Panc1 (cell line): ENCODE results near the gene CSF1R. TPM values are rescaled to one million over a fixed set of nuclear protein-coding genes. Genes with fewer than 3 reads are reported as not detected.

Experiments
- ATAC-seq: fragments of 200-7000 bp; cut with Tn5 transposase; 2 replicates; pipeline ENCODE4 v1.9.1; 2020; ENCODE audit warnings: mild to moderate bottlenecking, moderate library complexity
- BruUV-seq: library from RNA; stranded (reverse); fragments of 400-500 nt; replicated peaks from 2 replicates; lab custom pipeline; 2021; lab: Mats Ljungman, UMichigan
- CTCF ChIA-PET: fragments of 300-600 bp; sonication (Branson Sonifier 250); formaldehyde crosslinking; loops from one replicate; lab custom pipeline; 2022; ENCODE audit warnings: antibody characterized with exemption; lab: Charles Lee
- POLR2A ChIA-PET: fragments of 300-600 bp; sonication (Branson Sonifier 250); formaldehyde crosslinking; loops from one replicate; lab custom pipeline; 2022; ENCODE audit warnings: antibody characterized with exemption; lab: Charles Lee
- DNase-seq: peaks from one replicate; pipeline ENCODE4 v3.0.0-alpha.2; 2010; ENCODE audit warnings: low read depth, low spot score
- H3K27ac ChIP-seq: 2 replicates; pipeline ENCODE4 v1.5.1; 2011; ENCODE audit warnings: mild to moderate bottlenecking, low read length, inconsistent platforms
- H3K27me3 ChIP-seq: fragments of 200-500 bp; sonication (Bioruptor generic); 2 replicates; pipeline ENCODE4 v1.6.0; 2014; ENCODE audit warnings: low read length, inconsistent platforms; ENCODE audit not compliant: control insufficient read depth, insufficient read depth
- H3K36me3 ChIP-seq: fragments of 200-500 bp; sonication (Bioruptor generic); 2 replicates; pipeline ENCODE4 v1.5.1; 2014; ENCODE audit warnings: inconsistent platforms, mild to moderate bottlenecking, low read length, moderate library complexity; ENCODE audit not compliant: control insufficient read depth, insufficient read depth
- H3K4me1 ChIP-seq: 2 replicates; pipeline ENCODE4 v1.5.1; 2011; ENCODE audit warnings: inconsistent platforms, mild to moderate bottlenecking, low read length, moderate library complexity; ENCODE audit not compliant: control insufficient read depth, insufficient read depth
- H3K4me3 ChIP-seq, 2 experiments: 2 replicates each; pipeline ENCODE4 v1.5.1; 2011 to 2012; ENCODE audit warnings: low read depth in 2 of 2, low read length in 2 of 2, mild to moderate bottlenecking in 2 of 2, inconsistent platforms in 1 of 2, moderate library complexity in 1 of 2
- H3K9me3 ChIP-seq: fragments of 200-500 bp; sonication (Bioruptor generic); 2 replicates; pipeline ENCODE4 v1.5.1; 2014; ENCODE audit warnings: low read depth, mild to moderate bottlenecking, inconsistent platforms, low read length, moderate library complexity; ENCODE audit not compliant: control insufficient read depth, insufficient read depth
- POLR2AphosphoS5 ChIP-seq: IDR thresholded peaks from 2 replicates; pipeline ENCODE4 v1.6.1; 2012; ENCODE audit warnings: mild to moderate bottlenecking, low read depth, low read length, moderate library complexity
- REST ChIP-seq, 2 experiments: IDR thresholded peaks; 2 replicates each; pipeline ENCODE4 v1.6.1; 2011 to 2012; ENCODE audit warnings: low read depth in 2 of 2, control low read depth in 1 of 2, low read length in 1 of 2, mild to moderate bottlenecking in 1 of 2, moderate library complexity in 1 of 2; ENCODE audit not compliant: insufficient read depth in 1 of 2
- SIN3A ChIP-seq: IDR thresholded peaks from 2 replicates; pipeline ENCODE4 v1.6.1; 2012; ENCODE audit warnings: low read depth, mild to moderate bottlenecking, low read length, moderate library complexity, borderline replicate concordance; ENCODE audit not compliant: insufficient read depth
- TCF7L2 ChIP-seq: IDR thresholded peaks from 2 replicates; pipeline ENCODE4 v1.6.1; 2011; ENCODE audit warnings: mild to moderate bottlenecking, low read depth, low read length, inconsistent platforms
- in situ Hi-C: cut with HindIII; loops from 2 replicates; pipeline ENCODE4 v1.10.0; 2016; ENCODE audit warnings: low sequenced_read_pairs, low pct_unique_long_range_greater_than_20kb
- intact Hi-C: fragments of 100-400 bp; cut with micrococcal nuclease; formaldehyde crosslinking; loops from one replicate; pipeline ENCODE4 v1.10.0; 2022; ENCODE audit not compliant: unreplicated experiment
- total RNA-seq: library from RNA; stranded (reverse); gene quantifications from one replicate; pipeline ENCODE4 v1.2.1, GENCODE V29; 2021; ENCODE audit not compliant: unreplicated experiment
- TF ChIP-seq, protein P1 (sequence below): fragments of 450-650 bp; IDR thresholded peaks from 2 replicates; pipeline ENCODE4 v1.5.1; 2017; ENCODE audit warnings: mild to moderate bottlenecking

Gene CSF1R
- total RNA-seq, 1 experiment from 2014 or later, result 0.05 TPM

DNA sequence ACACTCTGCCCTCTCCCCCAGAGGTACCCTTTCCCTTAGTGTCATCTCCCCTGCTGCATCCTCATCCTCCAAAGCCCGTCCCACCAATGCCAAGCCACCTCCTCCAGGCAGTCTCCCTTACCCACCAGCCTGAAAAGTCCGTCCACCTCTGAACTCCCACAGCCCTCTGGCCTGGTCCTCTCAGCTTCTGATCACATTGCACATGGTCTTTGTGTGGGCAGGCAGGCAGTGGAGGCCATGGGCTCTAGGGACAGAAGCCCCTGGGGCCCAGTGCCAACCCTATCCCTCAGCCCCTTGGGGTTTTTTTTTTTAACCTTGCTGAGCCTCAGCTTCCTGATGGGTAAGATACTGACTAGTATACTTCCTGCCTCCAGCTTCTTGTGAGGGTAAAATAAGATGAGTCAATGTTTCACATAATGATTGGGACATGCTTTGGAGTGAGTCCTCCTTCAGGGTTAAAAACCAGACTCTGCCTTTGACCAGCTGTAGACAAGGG is 19.4 kb downstream of the CSF1R start:
- H3K27ac ChIP-seq, result no peak overlapping the region
- TF ChIP-seq, protein P1, sequence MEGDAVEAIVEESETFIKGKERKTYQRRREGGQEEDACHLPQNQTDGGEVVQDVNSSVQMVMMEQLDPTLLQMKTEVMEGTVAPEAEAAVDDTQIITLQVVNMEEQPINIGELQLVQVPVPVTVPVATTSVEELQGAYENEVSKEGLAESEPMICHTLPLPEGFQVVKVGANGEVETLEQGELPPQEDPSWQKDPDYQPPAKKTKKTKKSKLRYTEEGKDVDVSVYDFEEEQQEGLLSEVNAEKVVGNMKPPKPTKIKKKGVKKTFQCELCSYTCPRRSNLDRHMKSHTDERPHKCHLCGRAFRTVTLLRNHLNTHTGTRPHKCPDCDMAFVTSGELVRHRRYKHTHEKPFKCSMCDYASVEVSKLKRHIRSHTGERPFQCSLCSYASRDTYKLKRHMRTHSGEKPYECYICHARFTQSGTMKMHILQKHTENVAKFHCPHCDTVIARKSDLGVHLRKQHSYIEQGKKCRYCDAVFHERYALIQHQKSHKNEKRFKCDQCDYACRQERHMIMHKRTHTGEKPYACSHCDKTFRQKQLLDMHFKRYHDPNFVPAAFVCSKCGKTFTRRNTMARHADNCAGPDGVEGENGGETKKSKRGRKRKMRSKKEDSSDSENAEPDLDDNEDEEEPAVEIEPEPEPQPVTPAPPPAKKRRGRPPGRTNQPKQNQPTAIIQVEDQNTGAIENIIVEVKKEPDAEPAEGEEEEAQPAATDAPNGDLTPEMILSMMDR, result no peak
- TF ChIP-seq TCF7L2, result no peak
- no peak for TF ChIP-seq SIN3A
- no peak for TF ChIP-seq REST (IDR thresholded peaks at IDR 0.05; ENCODE audit: insufficient read depth in 1 of 2, low read depth in 2 of 2, low read length in 1 of 2)
- TF ChIP-seq POLR2AphosphoS5, result no peak
- H3K27me3 ChIP-seq, result no peaks in the 10 kb centered on the region
- in situ Hi-C loops (no loop called here), intact Hi-C loops (no loop called here)
- POLR2A ChIA-PET, result no interaction called here
- DNase-seq (no peak), ATAC-seq (no peak)
- no peaks in the 10 kb centered on the region for H3K4me1 ChIP-seq
- no TSS peak for BruUV-seq
- H3K36me3 ChIP-seq, result no peaks in the 10 kb centered on the region
- no peak overlapping the region for H3K4me3 ChIP-seq
- H3K9me3 ChIP-seq, result no peaks in the 10 kb centered on the region
- CTCF ChIA-PET, result no interaction called here

DNA sequence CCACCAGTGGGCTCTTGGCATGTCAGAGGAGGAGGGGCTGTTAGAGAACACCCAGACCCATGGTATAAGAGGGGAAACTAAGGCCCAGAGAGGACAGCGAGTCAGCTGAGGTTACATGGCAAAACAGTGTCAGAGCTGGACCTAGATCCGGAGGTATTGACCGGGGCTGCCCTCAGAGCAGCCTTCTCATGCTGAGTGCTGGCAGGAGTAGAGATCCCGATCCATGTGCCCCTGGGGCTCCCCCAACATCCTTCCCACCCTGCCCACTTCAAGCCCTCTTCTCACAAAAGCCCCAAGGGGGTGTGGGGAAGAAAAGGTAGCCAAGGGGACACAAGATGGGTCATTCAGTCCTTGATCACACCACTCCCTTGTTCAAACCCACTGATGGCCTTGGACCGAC is 19.9 kb downstream of the CSF1R start:
- ChIA-PET POLR2A (interaction anchor here (0.6 kb wide), 1 partner anchor 61 kb away, joined by 7 read pairs; no protein-coding TSS in a partner anchor), CTCF (no interaction called here)
- Histone ChIP-seq H3K27me3 (no peaks in the 10 kb centered on the region), H3K4me1 (no peaks in the 10 kb centered on the region), H3K27ac (no peak overlapping the region), H3K36me3 (no peaks in the 10 kb centered on the region), H3K4me3 (no peak overlapping the region), H3K9me3 (no peaks in the 10 kb centered on the region)
- no peak for DNase-seq
- ATAC-seq, result no peak
- no TSS peak for BruUV-seq
- intact Hi-C loops (no loop called here), in situ Hi-C loops (no loop called here)
- no peak for TF ChIP-seq POLR2AphosphoS5
- TF ChIP-seq TCF7L2, result no peak
- TF ChIP-seq REST (IDR thresholded peaks at IDR 0.05; ENCODE audit: insufficient read depth in 1 of 2, low read depth in 2 of 2, low read length in 1 of 2), result no peak
- TF ChIP-seq, protein P1, result no peak
- no peak for TF ChIP-seq SIN3A
